C1 segment of cervical spinal cord (tissue), 14 donors: ENCODE data around the gene PWWP2B.
"Not testable (repeated sequence)": the region's sequence is repeated elsewhere in the genome, so short reads cannot be mapped to it uniquely, and the experiment has no call there.

Experiments used
- DNase-seq, 14 donors: peaks; one replicate each; lab custom pipeline; 2025; lab: John Stamatoyannopoulos, UW

PWWP2B gene

GRCh38 chr10:132380986-132381385, 16.0 kb upstream of the PWWP2B start:
- DNase-seq, result not testable (repeated sequence)

- DNase-seq, result no peak
These were observed 15.3 kb upstream of the PWWP2B start for GRCh38 chr10:132381741-132382140.

- DNase-seq, result no peak
These were observed 14.6 kb upstream of the PWWP2B start for GRCh38 chr10:132382231-132382922.

GRCh38 chr10:132383101-132383500, 13.9 kb upstream of the PWWP2B start:
- DNase-seq, result no peak

GRCh38 chr10:132383751-132384196, 13.2 kb upstream of the PWWP2B start:
- DNase-seq, result no peak

GRCh38 chr10:132384618-132385388, 12.2 kb upstream of the PWWP2B start:
- DNase-seq, result no peak

- no peak for DNase-seq
These were observed 11.7 kb upstream of the PWWP2B start for GRCh38 chr10:132385389-132385667.

- DNase-seq, result no peak
These were observed 11.1 kb upstream of the PWWP2B start for GRCh38 chr10:132385721-132386418.

- no peak for DNase-seq
These were observed 10.6 kb upstream of the PWWP2B start for GRCh38 chr10:132386419-132386831.

- DNase-seq, result not testable (repeated sequence)
These were observed 10.1 kb upstream of the PWWP2B start for GRCh38 chr10:132386896-132387295.

- peak in 2 of 14 donors; percentile 25 to 36 for DNase-seq
These were observed 9.2 kb upstream of the PWWP2B start for GRCh38 chr10:132387764-132388210.

- DNase-seq, result no peak
These were observed 8.0 kb upstream of the PWWP2B start for GRCh38 chr10:132388891-132389432.

- DNase-seq, result no peak
These were observed 7.4 kb upstream of the PWWP2B start for GRCh38 chr10:132389433-132390169.

- DNase-seq, result no peak
These were observed 6.7 kb upstream of the PWWP2B start for GRCh38 chr10:132390170-132390920.

GRCh38 chr10:132390921-132391675, 5.9 kb upstream of the PWWP2B start:
- no peak for DNase-seq

- DNase-seq, result no peak
These were observed 5.4 kb upstream of the PWWP2B start for GRCh38 chr10:132391676-132392020.

- DNase-seq, result no peak
These were observed 4.7 kb upstream of the PWWP2B start for GRCh38 chr10:132392184-132392800.

- DNase-seq, result no peak
These were observed 3.9 kb upstream of the PWWP2B start for GRCh38 chr10:132392811-132393694.
